HG03139 (cell line): ENCODE data around the gene EGF.
"Not testable (repeated sequence)": the region's sequence is repeated elsewhere in the genome, so short reads cannot be mapped to it uniquely, and the experiment has no call there.

Experiments used
- ATAC-seq: cut with Tn5 transposase; IDR thresholded peaks from one replicate; pipeline ENCODE4 v1.9.1; 2021; ENCODE audit not compliant: unreplicated experiment

EGF gene

GRCh38 chr4:110025056-110025455, 112.4 kb downstream of the EGF start:
- ATAC-seq, result no peak

GRCh38 chr4:110025718-110026117, 113.0 kb downstream of the EGF start:
- no peak for ATAC-seq

GRCh38 chr4:110032603-110033002, 119.9 kb downstream of the EGF start:
- ATAC-seq, result peak; percentile 47

GRCh38 chr4:110033355-110034025, 120.8 kb downstream of the EGF start:
- no peak for ATAC-seq

- ATAC-seq, result peak; percentile 96
Observed at GRCh38 chr4:110034026-110034393, 121.3 kb downstream of the EGF start.

GRCh38 chr4:110039164-110039563, 126.5 kb downstream of the EGF start:
- not testable (repeated sequence) for ATAC-seq

GRCh38 chr4:110041735-110042134, 129.1 kb downstream of the EGF start:
- ATAC-seq, result no peak

GRCh38 chr4:110042545-110043517, 130.1 kb downstream of the EGF start:
- ATAC-seq, result no peak

GRCh38 chr4:110046588-110047049, 133.9 kb downstream of the EGF start:
- no peak for ATAC-seq

GRCh38 chr4:110049951-110050925, 137.6 kb downstream of the EGF start:
- ATAC-seq, result no peak

GRCh38 chr4:110055158-110055768, 142.6 kb downstream of the EGF start:
- peak; percentile 65 for ATAC-seq

- no peak for ATAC-seq
Observed at GRCh38 chr4:110058677-110059076, 146.0 kb downstream of the EGF start.

GRCh38 chr4:110059556-110060191, 147.0 kb downstream of the EGF start:
- peak; percentile 80 for ATAC-seq

GRCh38 chr4:110061076-110061475, 148.4 kb downstream of the EGF start:
- ATAC-seq, result no peak
